VCaP (cell line): ENCODE measurements around the gene PTPN9.

Experiments used
- H3K27ac ChIP-seq: fragments of 450-650 bp; 2 replicates; pipeline ENCODE4 v1.5.1; 2017
- TF ChIP-seq, protein P1 (sequence below): fragments of 450-650 bp; conservative IDR thresholded peaks from 2 replicates; pipeline ENCODE4 v1.5.1; 2017; ENCODE audit warnings: mild to moderate bottlenecking, moderate library complexity

Gene PTPN9

DNA sequence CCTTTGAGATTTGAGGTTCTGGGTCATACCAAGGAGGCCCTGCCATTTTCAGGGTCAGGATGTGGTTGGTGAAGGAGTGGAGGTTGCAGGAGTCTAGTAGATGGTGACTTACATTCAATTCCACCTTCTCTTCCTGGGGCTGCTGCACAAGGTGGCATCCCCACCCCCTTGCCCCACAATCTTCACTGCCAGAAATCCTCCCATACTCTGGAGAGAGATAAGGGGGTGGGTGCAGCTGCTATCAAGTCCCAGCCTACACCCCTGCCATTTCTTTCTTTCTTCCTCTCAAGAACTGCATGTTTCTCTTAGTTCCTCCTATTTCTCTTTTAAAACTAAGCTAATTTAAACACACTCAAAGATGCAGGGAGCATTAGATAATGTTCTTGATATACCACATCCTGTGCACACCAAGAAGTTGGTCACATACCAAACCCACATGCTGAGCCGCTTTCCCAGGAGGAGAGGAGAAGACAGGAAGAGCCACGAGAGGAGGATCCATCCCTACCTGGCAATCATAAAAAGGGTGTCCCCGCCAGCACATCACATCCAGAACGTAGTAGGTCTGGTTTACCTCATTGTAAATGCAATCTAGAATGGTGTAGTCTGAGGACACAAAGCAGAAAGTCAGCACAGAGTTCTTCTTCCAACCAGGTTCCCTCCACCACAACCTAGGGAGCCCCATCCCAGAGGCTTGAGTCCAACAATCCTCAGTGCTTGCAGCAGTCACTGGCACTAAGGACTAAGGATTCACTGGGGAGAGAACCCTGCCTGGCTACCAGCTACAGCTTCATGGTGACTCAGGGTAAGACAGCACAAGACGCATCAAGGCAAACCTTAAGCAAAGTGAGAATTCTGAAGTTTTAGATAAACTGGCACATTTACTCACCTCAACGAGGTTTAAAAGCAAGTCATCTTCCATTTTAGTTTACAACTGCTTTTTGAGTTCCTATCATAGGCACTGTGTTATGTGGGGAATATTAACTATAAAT lies 27.9 kb upstream of the PTPN9 start:
- TF ChIP-seq, protein P1, sequence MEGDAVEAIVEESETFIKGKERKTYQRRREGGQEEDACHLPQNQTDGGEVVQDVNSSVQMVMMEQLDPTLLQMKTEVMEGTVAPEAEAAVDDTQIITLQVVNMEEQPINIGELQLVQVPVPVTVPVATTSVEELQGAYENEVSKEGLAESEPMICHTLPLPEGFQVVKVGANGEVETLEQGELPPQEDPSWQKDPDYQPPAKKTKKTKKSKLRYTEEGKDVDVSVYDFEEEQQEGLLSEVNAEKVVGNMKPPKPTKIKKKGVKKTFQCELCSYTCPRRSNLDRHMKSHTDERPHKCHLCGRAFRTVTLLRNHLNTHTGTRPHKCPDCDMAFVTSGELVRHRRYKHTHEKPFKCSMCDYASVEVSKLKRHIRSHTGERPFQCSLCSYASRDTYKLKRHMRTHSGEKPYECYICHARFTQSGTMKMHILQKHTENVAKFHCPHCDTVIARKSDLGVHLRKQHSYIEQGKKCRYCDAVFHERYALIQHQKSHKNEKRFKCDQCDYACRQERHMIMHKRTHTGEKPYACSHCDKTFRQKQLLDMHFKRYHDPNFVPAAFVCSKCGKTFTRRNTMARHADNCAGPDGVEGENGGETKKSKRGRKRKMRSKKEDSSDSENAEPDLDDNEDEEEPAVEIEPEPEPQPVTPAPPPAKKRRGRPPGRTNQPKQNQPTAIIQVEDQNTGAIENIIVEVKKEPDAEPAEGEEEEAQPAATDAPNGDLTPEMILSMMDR = no peak
- no peak overlapping the region for H3K27ac ChIP-seq

DNA sequence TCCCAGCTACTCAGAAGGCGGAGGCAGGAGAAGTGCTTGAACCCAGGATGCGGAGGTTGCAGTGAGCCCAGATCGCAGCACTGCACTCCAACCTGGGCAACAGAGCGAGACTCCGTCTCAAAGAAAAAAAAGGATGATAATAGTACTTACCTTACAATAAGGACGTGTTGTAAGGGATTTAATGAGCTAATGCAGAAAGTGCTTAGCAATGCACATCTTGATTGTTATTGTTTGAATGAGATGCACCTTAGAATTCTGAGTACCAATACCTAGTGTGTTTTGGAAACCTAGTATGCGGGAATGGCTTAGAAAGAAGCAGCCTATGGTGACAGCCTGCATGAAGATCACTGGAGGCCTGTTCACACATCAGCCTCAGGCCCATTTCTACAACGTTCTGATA lies 26.9 kb upstream of the PTPN9 start:
- TF ChIP-seq, protein P1 = no peak
- H3K27ac ChIP-seq = no peak overlapping the region

DNA sequence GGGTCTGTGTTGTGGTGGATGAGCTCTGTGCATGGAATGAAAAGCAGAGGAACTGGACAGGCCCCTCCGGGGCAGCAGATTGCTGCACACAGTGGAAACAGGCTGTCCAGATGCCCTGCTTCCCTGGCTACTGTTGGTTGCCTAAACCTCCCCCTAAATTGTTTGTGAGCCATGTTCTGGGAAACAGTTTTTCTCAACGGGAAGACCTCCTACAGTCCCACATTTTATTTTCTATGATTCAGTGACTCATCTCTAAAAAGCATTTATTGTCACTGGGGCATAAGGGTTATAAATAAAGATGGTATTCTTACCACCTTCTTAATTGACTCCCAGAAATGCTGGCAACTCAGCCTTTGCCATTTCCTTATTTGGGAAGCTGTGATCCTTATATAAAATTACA lies 20.3 kb upstream of the PTPN9 start:
- H3K27ac ChIP-seq = no peak overlapping the region
- TF ChIP-seq, protein P1 = no peak

GRCh38 chr15:75598361-75598760 lies 19.2 kb upstream of the PTPN9 start:
- TF ChIP-seq, protein P1 = no peak
- H3K27ac ChIP-seq = 0 out of 2 replicates have a peak overlapping the region, but pooled peaks have one; percentile 1

DNA sequence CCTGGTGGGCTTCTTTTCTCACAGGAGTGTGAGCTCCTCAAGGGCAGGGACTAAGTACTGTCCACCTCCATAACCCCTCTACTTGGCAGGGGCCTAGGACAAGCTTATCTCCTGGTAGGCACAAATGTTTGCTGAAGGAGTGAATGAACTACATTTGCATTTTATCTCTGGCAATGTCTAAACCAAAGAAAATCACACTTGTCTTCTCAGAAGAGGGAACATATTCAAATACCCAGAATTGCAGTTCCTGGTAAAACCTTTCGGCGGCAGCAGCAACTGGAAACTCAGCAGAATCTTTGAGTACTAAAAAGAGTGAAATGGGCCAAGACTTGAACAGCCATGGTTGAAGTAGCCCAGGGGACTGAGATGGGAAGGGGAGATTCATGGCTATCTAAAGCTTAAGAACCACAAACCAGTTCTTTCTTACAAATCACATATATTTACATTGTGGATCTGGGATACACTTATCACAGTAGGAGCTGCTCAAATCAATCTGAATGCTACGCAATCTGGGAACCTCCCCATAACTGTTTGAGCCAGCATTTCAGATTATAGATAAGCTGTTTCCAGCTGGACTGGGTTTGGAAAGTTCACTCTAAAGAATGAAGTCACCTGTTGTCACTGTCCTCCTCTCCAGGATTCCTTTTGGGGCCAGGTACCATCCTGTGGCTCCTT lies 18.7 kb upstream of the PTPN9 start:
- TF ChIP-seq, protein P1 = peak; percentile 45
- 0 out of 2 replicates have a peak overlapping the region, but pooled peaks have one; percentile 1 for H3K27ac ChIP-seq

DNA sequence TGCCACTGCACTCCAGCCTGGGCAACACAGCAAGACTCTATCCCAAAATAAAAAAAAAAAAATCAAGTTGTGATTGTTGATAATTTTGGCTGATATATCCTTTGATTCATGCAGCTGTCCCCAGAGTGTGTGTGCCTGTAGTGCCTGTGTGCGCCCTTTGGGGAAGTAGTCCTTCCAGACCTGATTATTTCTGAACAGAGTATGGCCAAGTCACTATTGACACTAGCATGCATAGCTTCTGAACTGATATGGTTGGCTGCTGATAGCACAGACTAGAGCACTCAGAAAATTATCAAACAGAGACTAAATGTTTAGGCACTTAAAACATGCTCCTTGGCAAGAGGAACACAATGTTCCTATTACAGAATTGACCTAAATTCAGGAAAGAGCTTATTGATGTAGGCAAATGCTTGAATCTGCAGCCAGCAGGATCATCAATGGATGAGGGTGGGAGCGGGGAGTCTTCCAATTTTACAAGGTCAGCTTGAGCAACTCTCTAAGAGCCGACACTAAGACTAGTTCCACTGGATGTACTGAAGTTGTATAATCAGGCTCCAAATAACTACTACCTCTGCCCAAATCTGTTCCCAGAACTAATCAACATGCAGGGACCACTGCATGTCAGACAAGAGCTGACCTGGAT lies 17.7 kb upstream of the PTPN9 start:
- no peak overlapping the region for H3K27ac ChIP-seq
- TF ChIP-seq, protein P1 = no peak

- TF ChIP-seq, protein P1 = no peak
- H3K27ac ChIP-seq = no peak overlapping the region
Measured at GRCh38 chr15:75594276-75594675, 15.2 kb upstream of the PTPN9 start.
